OCI-LY3 (cell line): ENCODE results near the gene FAM184B.

ENCODE experiments used
- EZH2phosphoT487 ChIP-seq: fragments of 200-600 bp; shearing (Covaris generic); IDR thresholded peaks from 2 replicates; pipeline ENCODE4 v1.6.1; 2018; ENCODE audit warnings: antibody characterized with exemption, mixed run types, low read depth
- TF ChIP-seq, protein P1 (sequence below): fragments of 200-600, 300-600 bp; sonication (generic); IDR thresholded peaks from 2 replicates; pipeline ENCODE4 v1.5.1; 2014; ENCODE audit warnings: antibody characterized with exemption, low read length, low read depth

DNA sequence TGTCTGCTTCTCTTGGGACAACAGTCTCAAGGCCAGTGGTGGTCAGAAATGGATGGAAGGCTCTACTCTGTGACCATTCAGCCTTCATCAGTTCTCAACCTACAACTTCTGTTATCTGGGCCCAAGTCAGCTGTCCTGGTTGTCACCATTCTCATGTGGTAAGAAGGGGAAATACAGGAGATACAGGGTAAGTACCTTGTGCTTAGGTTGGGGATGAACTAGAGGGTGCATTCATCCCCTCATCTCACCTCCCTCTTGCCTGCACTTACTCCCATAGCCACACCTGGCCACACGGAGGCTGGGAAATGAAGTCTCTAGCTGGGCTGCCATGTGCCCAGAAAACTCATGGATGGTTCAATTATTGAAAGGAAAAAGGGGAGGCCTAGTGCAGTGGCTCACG lies 44.9 kb downstream of the FAM184B start:
- TF ChIP-seq, protein P1, sequence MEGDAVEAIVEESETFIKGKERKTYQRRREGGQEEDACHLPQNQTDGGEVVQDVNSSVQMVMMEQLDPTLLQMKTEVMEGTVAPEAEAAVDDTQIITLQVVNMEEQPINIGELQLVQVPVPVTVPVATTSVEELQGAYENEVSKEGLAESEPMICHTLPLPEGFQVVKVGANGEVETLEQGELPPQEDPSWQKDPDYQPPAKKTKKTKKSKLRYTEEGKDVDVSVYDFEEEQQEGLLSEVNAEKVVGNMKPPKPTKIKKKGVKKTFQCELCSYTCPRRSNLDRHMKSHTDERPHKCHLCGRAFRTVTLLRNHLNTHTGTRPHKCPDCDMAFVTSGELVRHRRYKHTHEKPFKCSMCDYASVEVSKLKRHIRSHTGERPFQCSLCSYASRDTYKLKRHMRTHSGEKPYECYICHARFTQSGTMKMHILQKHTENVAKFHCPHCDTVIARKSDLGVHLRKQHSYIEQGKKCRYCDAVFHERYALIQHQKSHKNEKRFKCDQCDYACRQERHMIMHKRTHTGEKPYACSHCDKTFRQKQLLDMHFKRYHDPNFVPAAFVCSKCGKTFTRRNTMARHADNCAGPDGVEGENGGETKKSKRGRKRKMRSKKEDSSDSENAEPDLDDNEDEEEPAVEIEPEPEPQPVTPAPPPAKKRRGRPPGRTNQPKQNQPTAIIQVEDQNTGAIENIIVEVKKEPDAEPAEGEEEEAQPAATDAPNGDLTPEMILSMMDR = no peak
- TF ChIP-seq EZH2phosphoT487 = no peak
